Heart left ventricle (tissue), 13 donors: ENCODE results near the gene RAMP1.

ENCODE experiments used
- CTCF ChIP-seq, 12 donors: fragments of 200-600 bp; sonication (generic) in 4 of 12; IDR thresholded peaks; one replicate each; pipeline versions ENCODE4 v1.5.0 to v1.8.0; 2018 to 2022; ENCODE audit warnings: antibody characterized with exemption in 12 of 12, mild to moderate bottlenecking in 5 of 12
- POLR2A ChIP-seq, 2 donors: fragments of 450-650 bp; IDR thresholded peaks; one replicate each; pipeline ENCODE4 v1.6.1; 2017; ENCODE audit warnings: antibody characterized with exemption in 2 of 2, mild to moderate bottlenecking in 2 of 2, moderate library complexity in 2 of 2
- donor health status: ischemic (EF 13 %, LVEDD 7.1; RV severe dilation, severe dysfunction).
- donor health status: DM: no; HTN: yes; CAD: no.
- donor health status: DM: no; HTN: no; CAD: no.
- donor health status: ischemic (EF 25% LVEDD 6.9; RV normal size, moderate dysfunction).
- donor health status: ischemic (EF 25% LVEDD 5.7; RV mildly dilated, moderate dysfunction).
- donor health status: ischemic (EF 35%, LVEDD 5.7; RV mildly dilated, moderate dysfunction).
- donor health status: nonischemic (EF 11% LVEDD 7.7; RV severe dilation, severe dysfunction).
- donor health status: DM: yes; HTN: yes; CAD: no.
- donor health status: PGD.
- donor health status: ischemic (EF 29% LVEDD 5.4; RV normal size, mild dysfunction).
- donor health status: nonischemic (EF 23%, LVEDD 6.1; RV moderate dilation, normal function).

- no peak for TF ChIP-seq CTCF (IDR thresholded peaks at IDR 0.05)
- TF ChIP-seq POLR2A (IDR thresholded peaks at IDR 0.05): no peak
Measured at GRCh38 chr2:237892478-237892877, 33.1 kb downstream of the RAMP1 start.
